GM19455 (cell line): ENCODE measurements around the gene OR51B5.
"Not testable (repeated sequence)": the region's sequence is repeated elsewhere in the genome, so short reads cannot be mapped to it uniquely, and the experiment has no call there.

Experiments
- ATAC-seq: cut with Tn5 transposase; IDR thresholded peaks from one replicate; pipeline ENCODE4 v1.9.1; 2021; ENCODE audit not compliant: unreplicated experiment

OR51B5 gene

GRCh38 chr11:5343474-5344335 lies at the start of gene OR51B5:
Gene OR51B5 (minus strand): TSS chr11:5343524. CDS start chr11:5343524, 0 bp downstream.
- no peak for ATAC-seq

GRCh38 chr11:5390210-5390609 lies 46.9 kb upstream of the OR51B5 start:
- no peak for ATAC-seq

GRCh38 chr11:5384335-5384734 lies 41.0 kb upstream of the OR51B5 start:
- ATAC-seq: no peak

GRCh38 chr11:5383576-5383975 lies 40.3 kb upstream of the OR51B5 start, which contains the start of gene OR51M1:
Gene OR51M1 (plus strand): TSS chr11:5383812. CDS start chr11:5389399, 5,587 bp downstream.
- no peak for ATAC-seq

GRCh38 chr11:5380740-5381342 lies 37.5 kb upstream of the OR51B5 start:
- ATAC-seq: peak; percentile 91

- no peak for ATAC-seq
Measured at GRCh38 chr11:5369789-5370188, 26.5 kb upstream of the OR51B5 start.

- no peak for ATAC-seq
Measured at GRCh38 chr11:5368502-5369043, 25.2 kb upstream of the OR51B5 start.

- no peak for ATAC-seq
Measured at GRCh38 chr11:5367448-5368074, 24.2 kb upstream of the OR51B5 start.

GRCh38 chr11:5366856-5367255 lies 23.5 kb upstream of the OR51B5 start:
- no peak for ATAC-seq

GRCh38 chr11:5366365-5366764 lies 23.0 kb upstream of the OR51B5 start:
- not testable (repeated sequence) for ATAC-seq

GRCh38 chr11:5364214-5364613 lies 20.9 kb upstream of the OR51B5 start:
- ATAC-seq: no peak

- ATAC-seq: no peak
Measured at GRCh38 chr11:5363679-5364078, 20.4 kb upstream of the OR51B5 start.

- ATAC-seq: no peak
Measured at GRCh38 chr11:5362017-5362625, 18.8 kb upstream of the OR51B5 start.

GRCh38 chr11:5356031-5356430 lies 12.7 kb upstream of the OR51B5 start:
- not testable (repeated sequence) for ATAC-seq

GRCh38 chr11:5351208-5351607 lies 7.9 kb upstream of the OR51B5 start, which contains the start of gene OR51B6:
Gene OR51B6 (plus strand): TSS chr11:5351508. CDS start chr11:5351508, 0 bp downstream.
- no peak for ATAC-seq

- ATAC-seq: no peak
Measured at GRCh38 chr11:5349550-5349949, 6.2 kb upstream of the OR51B5 start.

- ATAC-seq: no peak
Measured at GRCh38 chr11:5348551-5349194, 5.3 kb upstream of the OR51B5 start.

- no peak for ATAC-seq
Measured at GRCh38 chr11:5345831-5346230, 2.5 kb upstream of the OR51B5 start.

GRCh38 chr11:5339771-5340322 lies 3.5 kb downstream of the OR51B5 start:
- peak; percentile 56 for ATAC-seq

GRCh38 chr11:5337253-5337652 lies 6.1 kb downstream of the OR51B5 start:
- ATAC-seq: not testable (repeated sequence)
